ENCODE results near the gene STK17B. TPM values are rescaled to one million over a fixed set of nuclear protein-coding genes. Genes with fewer than 3 reads are reported as not detected.

The STK17B gene
- total RNA-seq, 1 experiment from 2014 or later = 16.9 TPM

- POLR2A ChIA-PET = no interaction called here
- no peak for DNase-seq (ENCODE audit: low read depth, low spot score)
- H3K4me3 ChIP-seq (replicated peaks in 1 of 2; ENCODE audit: low read depth in 1 of 2, low read length in 2 of 2) = no peak overlapping the region
- H3K4me1 ChIP-seq (ENCODE audit: control insufficient read depth in 1 of 2, insufficient read depth in 2 of 2, low read length in 2 of 2) = no peaks in the 10 kb centered on the region
- H3K27me3 ChIP-seq (ENCODE audit: insufficient read depth, low read length) = no peaks in the 10 kb centered on the region
- no peaks in the 10 kb centered on the region for H3K9me3 ChIP-seq (ENCODE audit: control insufficient read depth in 1 of 2, insufficient read depth in 1 of 2, low read depth in 1 of 2, low read length in 2 of 2)
- intact Hi-C loops (cut with micrococcal nuclease) = no loop called here
- ATAC-seq = no peak
- no peaks in the 10 kb centered on the region for H4K20me1 ChIP-seq (ENCODE audit: insufficient read depth)
- TF ChIP-seq ZNF274 (IDR thresholded peaks at IDR 0.05; ENCODE audit: low read depth, low read length) (no peak), POLR2AphosphoS5 (IDR thresholded peaks at IDR 0.05; ENCODE audit: low read depth, low read length) (no peak)
- RAD21 ChIA-PET (ENCODE audit: low non-redundant PET in 1 of 2, low total read pairs in 2 of 2, uncharacterized antibody in 2 of 2, unreplicated experiment in 2 of 2) = no interaction called here
- no peak overlapping the region for H3K9ac ChIP-seq (ENCODE audit: low read length)
- CTCF ChIA-PET = interaction anchor here (1.2 kb wide), 1 partner anchor 197 kb away, joined by 3 read pairs; no protein-coding TSS in a partner anchor
- no peak overlapping the region for H3K27ac ChIP-seq (ENCODE audit: low read depth, low read length)
- H3K4me2 ChIP-seq (ENCODE audit: low read length) = no peak overlapping the region
- H3K36me3 ChIP-seq (ENCODE audit: control insufficient read depth in 1 of 2, insufficient read depth in 2 of 2, low read length in 2 of 2) = peaks cover 1 to 5% of the 10 kb centered on the region in 2 experiments; a peak in 1 of 4 replicates
- H2AFZ ChIP-seq (ENCODE audit: low read depth, low read length, poor library complexity, severe bottlenecking) = no peak overlapping the region
- no TSS peak for BruUV-seq (replicated peaks)
- H3K9me2 ChIP-seq (ENCODE audit: insufficient read depth) = no peaks in the 10 kb centered on the region
- H3K79me2 ChIP-seq (ENCODE audit: insufficient read depth, low read length) = no peaks in the 10 kb centered on the region
Observed at GRCh38 chr2:196140213-196140612, 31.2 kb downstream of the STK17B start.

- TF ChIP-seq FOSL1 (IDR thresholded peaks at IDR 0.05; ENCODE audit: low read depth) (no peak), EGR1 (IDR thresholded peaks at IDR 0.05; ENCODE audit: low read depth) (no peak), EZH2phosphoT487 (IDR thresholded peaks at IDR 0.05; ENCODE audit: borderline replicate concordance) (no peak), MAX (IDR thresholded peaks at IDR 0.05) (no peak), ELF1 (IDR thresholded peaks at IDR 0.05; ENCODE audit: borderline replicate concordance, low read depth) (no peak), CEBPB (IDR thresholded peaks at IDR 0.05; ENCODE audit: low read depth) (no peak), ZFX (IDR thresholded peaks at IDR 0.05) (no peak), RAD21 (IDR thresholded peaks at IDR 0.05; ENCODE audit: low read depth) (no peak), CBX3 (IDR thresholded peaks at IDR 0.05; ENCODE audit: low read depth) (no peak), EZH2 (IDR thresholded peaks at IDR 0.05) (no peak), POLR2AphosphoS5 (IDR thresholded peaks at IDR 0.05; ENCODE audit: low read depth, low read length) (no peak), ZBTB33 (IDR thresholded peaks at IDR 0.05; ENCODE audit: extremely low read depth, insufficient replicate concordance, low read length) (no peak), SP1 (IDR thresholded peaks at IDR 0.05; ENCODE audit: low read depth) (no peak), SIN3A (IDR thresholded peaks at IDR 0.05; ENCODE audit: low read depth) (no peak), ZNF274 (IDR thresholded peaks at IDR 0.05; ENCODE audit: low read depth, low read length) (no peak)
- TF ChIP-seq, protein P1, sequence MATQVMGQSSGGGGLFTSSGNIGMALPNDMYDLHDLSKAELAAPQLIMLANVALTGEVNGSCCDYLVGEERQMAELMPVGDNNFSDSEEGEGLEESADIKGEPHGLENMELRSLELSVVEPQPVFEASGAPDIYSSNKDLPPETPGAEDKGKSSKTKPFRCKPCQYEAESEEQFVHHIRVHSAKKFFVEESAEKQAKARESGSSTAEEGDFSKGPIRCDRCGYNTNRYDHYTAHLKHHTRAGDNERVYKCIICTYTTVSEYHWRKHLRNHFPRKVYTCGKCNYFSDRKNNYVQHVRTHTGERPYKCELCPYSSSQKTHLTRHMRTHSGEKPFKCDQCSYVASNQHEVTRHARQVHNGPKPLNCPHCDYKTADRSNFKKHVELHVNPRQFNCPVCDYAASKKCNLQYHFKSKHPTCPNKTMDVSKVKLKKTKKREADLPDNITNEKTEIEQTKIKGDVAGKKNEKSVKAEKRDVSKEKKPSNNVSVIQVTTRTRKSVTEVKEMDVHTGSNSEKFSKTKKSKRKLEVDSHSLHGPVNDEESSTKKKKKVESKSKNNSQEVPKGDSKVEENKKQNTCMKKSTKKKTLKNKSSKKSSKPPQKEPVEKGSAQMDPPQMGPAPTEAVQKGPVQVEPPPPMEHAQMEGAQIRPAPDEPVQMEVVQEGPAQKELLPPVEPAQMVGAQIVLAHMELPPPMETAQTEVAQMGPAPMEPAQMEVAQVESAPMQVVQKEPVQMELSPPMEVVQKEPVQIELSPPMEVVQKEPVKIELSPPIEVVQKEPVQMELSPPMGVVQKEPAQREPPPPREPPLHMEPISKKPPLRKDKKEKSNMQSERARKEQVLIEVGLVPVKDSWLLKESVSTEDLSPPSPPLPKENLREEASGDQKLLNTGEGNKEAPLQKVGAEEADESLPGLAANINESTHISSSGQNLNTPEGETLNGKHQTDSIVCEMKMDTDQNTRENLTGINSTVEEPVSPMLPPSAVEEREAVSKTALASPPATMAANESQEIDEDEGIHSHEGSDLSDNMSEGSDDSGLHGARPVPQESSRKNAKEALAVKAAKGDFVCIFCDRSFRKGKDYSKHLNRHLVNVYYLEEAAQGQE (IDR thresholded peaks at IDR 0.05; ENCODE audit: low read depth) = no peak
- no peaks in the 10 kb centered on the region for H3K9me2 ChIP-seq (ENCODE audit: insufficient read depth)
- no peak overlapping the region for H3K4me2 ChIP-seq (ENCODE audit: low read length)
- ATAC-seq (no peak), DNase-seq (ENCODE audit: low read depth, low spot score) (no peak)
- no peak overlapping the region for H3K4me3 ChIP-seq (replicated peaks in 1 of 2; ENCODE audit: low read depth in 1 of 2, low read length in 2 of 2)
- no peaks in the 10 kb centered on the region for H3K4me1 ChIP-seq (ENCODE audit: control insufficient read depth in 1 of 2, insufficient read depth in 2 of 2, low read length in 2 of 2)
- ChIA-PET RAD21 (ENCODE audit: low non-redundant PET in 1 of 2, low total read pairs in 2 of 2, uncharacterized antibody in 2 of 2, unreplicated experiment in 2 of 2) (no interaction called here), POLR2A (no interaction called here), CTCF (interaction anchor here (1.8 kb wide), 1 partner anchor 316 kb away, joined by 5 read pairs; no protein-coding TSS in a partner anchor)
- no peak overlapping the region for H3K9ac ChIP-seq (ENCODE audit: low read length)
- intact Hi-C loops (cut with micrococcal nuclease) = loop anchor here (10.0 kb wide), 2 partner anchors 1238 to 1638 kb away; no protein-coding TSS in a partner anchor
- H3K79me2 ChIP-seq (ENCODE audit: insufficient read depth, low read length) = no peaks in the 10 kb centered on the region
- no peak overlapping the region for H3K27ac ChIP-seq (ENCODE audit: low read depth, low read length)
- BruUV-seq (replicated peaks) = no TSS peak
- H3K36me3 ChIP-seq (ENCODE audit: control insufficient read depth in 1 of 2, insufficient read depth in 2 of 2, low read length in 2 of 2) = peaks cover 0 to 5% of the 10 kb centered on the region in 2 experiments; a peak in 1 of 4 replicates
- no peaks in the 10 kb centered on the region for H3K27me3 ChIP-seq (ENCODE audit: insufficient read depth, low read length)
- no peak overlapping the region for H2AFZ ChIP-seq (ENCODE audit: low read depth, low read length, poor library complexity, severe bottlenecking)
- H3K9me3 ChIP-seq (ENCODE audit: control insufficient read depth in 1 of 2, insufficient read depth in 1 of 2, low read depth in 1 of 2, low read length in 2 of 2) = no peaks in the 10 kb centered on the region
- no peaks in the 10 kb centered on the region for H4K20me1 ChIP-seq (ENCODE audit: insufficient read depth)
Observed at GRCh38 chr2:196137271-196137670, 34.1 kb downstream of the STK17B start.

Data from HCT116 (cell line).